IPS-NIHi7 (cell line): Measurements from ENCODE around the gene CILP.
"Not testable (repeated sequence)": the region's sequence is repeated elsewhere in the genome, so short reads cannot be mapped to it uniquely, and the experiment has no call there.

ENCODE experiments used
- DNase-seq: peaks from one replicate; pipeline ENCODE4 v3.0.0; 2012; ENCODE audit warnings: mixed read lengths; ENCODE audit errors: extremely low spot score

CILP gene, protein sequence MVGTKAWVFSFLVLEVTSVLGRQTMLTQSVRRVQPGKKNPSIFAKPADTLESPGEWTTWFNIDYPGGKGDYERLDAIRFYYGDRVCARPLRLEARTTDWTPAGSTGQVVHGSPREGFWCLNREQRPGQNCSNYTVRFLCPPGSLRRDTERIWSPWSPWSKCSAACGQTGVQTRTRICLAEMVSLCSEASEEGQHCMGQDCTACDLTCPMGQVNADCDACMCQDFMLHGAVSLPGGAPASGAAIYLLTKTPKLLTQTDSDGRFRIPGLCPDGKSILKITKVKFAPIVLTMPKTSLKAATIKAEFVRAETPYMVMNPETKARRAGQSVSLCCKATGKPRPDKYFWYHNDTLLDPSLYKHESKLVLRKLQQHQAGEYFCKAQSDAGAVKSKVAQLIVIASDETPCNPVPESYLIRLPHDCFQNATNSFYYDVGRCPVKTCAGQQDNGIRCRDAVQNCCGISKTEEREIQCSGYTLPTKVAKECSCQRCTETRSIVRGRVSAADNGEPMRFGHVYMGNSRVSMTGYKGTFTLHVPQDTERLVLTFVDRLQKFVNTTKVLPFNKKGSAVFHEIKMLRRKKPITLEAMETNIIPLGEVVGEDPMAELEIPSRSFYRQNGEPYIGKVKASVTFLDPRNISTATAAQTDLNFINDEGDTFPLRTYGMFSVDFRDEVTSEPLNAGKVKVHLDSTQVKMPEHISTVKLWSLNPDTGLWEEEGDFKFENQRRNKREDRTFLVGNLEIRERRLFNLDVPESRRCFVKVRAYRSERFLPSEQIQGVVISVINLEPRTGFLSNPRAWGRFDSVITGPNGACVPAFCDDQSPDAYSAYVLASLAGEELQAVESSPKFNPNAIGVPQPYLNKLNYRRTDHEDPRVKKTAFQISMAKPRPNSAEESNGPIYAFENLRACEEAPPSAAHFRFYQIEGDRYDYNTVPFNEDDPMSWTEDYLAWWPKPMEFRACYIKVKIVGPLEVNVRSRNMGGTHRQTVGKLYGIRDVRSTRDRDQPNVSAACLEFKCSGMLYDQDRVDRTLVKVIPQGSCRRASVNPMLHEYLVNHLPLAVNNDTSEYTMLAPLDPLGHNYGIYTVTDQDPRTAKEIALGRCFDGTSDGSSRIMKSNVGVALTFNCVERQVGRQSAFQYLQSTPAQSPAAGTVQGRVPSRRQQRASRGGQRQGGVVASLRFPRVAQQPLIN

DNA sequence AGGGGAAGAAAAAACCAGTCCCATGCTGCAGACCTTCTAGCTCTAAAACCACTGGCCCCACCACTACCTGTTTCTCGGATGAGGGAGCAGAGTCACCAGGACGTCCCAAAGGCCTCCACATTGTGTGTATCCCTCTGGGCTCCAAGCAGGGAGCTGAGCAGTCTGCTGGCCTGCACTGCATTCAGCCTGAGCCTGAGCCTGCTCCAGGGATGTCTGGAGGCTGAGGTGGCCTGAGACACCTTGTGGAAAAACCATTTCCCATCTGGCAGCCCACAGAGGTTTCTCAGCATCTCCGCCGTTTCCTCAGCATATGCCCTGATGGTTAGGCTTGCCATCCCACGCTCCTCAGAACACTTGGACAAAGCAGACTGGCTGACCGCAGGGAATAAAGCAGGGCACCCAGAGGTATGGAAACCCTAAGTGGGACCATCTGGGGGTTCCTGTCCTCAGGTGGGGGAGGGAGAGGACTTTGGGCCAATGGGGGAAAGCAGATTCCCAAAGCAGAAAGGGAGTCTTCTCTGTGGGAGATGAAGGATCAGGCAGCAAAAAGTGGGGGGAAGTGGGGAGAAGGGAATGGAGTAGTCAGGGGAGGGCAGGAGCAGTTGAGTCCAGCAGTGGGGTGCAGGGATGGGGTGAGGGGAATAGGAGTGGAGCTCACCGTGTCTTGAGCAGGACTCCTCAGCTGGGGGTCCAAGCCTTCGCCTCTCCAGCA, at the start of gene CILP:
Gene CILP, minus strand, starts transcription at position 704 of the 712 bp plus-strand sequence. CDS start 1,718 bp downstream, outside the sequence.
- DNase-seq = no peak

DNA sequence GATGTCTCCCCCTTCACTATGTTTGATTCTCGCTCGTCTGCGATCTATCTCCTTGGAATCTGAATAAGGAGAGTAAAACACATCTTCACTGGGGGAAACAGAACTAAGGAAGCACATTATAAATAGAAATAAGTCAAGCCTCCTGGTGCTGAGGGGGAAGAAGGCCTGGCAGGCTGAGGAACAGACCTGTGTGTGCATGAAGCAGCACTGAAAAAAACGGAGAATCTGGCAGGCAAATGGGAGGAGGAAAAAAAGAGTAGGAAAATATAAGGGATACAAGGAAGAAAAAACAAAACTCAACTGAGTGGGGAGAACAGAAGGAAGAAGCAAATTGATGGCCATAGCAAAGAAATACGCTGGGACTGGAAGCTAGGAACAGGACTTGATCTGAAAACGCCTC, 49.7 kb upstream of the CILP start:
- no peak for DNase-seq

DNA sequence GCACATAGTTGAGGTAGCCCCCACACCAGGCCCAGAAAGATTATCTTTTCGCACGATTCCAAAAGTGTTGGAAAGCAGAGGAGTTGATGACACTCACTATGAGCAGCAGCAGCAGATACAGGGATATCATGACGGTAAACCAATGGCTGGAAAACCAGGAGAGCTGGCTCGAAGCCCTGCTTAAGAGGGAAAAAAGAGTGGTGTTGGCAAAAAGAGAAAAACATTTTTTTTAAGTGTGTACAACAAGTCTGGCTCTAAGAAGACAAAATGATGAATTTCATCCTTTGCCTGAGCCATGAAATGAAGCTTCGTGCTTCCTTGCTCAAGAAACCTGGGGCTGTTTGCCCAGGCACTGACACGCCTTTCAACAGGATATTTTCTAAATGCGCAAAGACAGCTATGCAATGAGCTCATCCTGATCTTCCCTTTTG, 48.1 kb upstream of the CILP start:
- no peak for DNase-seq

DNA sequence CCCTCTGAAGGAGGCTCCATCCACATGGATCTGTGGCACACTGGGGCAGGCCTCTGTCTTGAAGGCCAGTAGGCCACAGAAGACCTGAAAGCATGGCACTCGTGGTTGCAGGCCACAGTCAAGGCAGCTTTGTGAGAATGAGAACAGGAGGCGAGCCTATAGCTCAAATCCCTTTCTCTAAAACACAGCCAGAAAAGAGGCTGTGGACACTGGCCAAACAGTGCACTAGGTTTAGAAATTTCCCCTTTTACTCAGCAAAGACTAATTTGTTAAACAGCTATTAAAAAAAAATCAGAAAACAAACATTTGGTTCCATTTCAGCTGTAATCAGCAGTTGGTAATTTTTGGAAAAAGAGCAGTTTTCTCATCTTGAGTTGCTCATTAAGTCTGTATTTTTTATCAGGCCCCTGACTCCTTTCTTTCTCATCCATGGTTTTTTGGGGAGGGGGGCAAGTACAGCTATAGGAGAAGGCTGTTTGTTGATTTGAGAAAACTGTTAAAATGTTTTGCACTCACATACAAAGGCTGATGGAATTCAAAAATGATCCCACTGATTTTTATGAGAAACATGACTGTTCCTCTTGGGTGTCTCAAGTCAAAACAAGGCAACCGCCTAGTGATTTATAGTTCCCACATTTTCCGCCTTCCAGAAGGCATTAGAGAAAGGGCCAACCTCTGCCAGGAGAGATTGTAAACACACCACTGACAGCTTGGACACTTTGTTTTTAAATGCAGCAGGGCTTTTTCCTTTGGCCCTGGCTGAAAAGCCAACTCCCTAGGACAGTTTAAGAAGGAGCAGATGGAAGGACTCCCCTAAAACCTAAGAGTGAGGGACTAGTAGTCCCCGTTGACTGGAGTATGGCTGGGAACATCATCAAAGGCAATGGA, 47.3 kb upstream of the CILP start:
- no peak for DNase-seq

DNA sequence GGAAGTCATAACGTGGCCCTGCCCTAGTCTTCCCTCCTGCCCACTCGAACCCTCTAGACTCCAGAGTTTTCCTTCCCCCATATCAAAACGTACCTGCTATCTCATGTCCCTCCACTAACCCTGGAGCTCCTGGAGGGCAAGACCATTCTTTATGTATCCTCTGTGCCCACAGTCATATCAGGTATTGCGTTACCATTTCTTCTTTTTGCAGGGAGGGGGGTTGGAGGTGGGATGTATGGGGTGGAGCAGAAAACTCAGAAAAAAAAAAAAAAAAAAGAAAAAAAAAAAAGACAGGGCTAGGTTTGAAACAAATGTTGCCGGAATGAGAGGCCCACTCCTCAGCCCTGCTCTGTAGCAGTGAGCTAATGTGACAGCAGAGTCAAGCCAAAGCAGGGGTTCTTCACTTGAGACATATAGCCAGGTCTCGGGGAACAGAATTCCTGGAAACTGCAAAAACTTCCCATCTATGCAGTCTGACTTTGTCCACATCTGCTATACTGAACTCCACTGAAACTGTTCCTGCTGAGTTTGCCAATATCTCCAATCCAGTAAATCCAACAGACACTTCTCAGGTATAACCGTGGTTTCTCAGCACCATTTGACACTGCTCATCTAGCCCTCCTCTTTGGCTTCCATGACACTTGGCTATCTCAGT, 44.3 kb upstream of the CILP start:
- no peak for DNase-seq

DNA sequence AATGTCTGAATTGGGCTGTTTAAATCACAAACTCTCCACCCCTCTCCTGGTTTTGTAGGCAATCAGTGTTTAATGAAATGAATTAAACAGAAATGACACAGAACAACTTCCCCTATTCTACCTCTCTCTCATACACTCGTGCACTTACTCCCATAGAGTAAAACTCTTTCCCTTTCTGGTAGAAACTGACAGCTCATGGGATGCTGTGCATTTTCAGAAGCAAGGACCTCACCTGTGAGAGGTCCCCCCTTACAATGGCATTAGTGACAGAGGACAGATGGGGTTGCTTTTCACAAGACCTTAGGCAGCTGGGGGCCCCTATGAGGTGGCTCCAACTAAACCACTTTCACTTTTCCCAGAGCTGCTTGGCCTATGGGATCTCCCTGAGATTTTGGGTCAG, 43.5 kb upstream of the CILP start:
- no peak for DNase-seq

DNA sequence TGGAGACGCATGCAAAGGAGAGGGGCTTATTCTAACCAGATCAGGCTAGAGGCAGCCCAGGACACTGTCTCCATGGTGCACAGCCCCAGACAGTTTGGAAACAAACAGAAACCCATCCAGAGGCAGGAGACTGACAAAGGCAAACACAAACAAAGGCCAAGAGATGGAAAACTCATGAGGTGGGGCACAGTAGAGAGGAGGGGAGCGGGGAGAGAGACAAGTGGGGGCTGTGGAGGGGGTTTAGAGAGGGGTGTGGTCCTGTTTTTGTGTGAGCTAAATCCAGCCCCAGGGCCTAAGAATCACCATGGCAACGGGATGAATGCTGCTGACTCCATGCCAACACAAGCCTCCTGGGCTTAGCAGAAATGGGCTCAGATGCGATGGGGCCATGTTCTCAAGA, 43.1 kb upstream of the CILP start:
- DNase-seq = no peak

DNA sequence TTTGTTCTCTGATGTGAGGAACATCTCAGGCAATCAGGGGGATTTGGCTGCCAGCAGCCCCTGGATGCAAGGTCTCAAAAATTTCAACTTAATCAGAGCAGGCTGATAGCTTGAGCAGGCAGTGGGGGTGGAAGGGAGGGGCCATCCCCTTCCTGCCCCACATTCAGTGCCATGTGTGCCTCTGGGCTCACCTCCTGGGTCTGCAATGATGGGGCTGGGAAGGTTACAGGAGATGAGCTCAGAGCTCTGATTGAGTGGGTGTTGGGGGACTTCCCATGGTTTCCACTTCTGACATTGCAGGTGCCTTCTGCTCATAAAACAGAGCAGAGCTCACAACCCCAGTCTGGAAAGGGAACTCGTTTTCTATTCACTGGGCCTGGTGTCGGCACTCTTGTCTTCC, 38.4 kb upstream of the CILP start:
- no peak for DNase-seq

DNA sequence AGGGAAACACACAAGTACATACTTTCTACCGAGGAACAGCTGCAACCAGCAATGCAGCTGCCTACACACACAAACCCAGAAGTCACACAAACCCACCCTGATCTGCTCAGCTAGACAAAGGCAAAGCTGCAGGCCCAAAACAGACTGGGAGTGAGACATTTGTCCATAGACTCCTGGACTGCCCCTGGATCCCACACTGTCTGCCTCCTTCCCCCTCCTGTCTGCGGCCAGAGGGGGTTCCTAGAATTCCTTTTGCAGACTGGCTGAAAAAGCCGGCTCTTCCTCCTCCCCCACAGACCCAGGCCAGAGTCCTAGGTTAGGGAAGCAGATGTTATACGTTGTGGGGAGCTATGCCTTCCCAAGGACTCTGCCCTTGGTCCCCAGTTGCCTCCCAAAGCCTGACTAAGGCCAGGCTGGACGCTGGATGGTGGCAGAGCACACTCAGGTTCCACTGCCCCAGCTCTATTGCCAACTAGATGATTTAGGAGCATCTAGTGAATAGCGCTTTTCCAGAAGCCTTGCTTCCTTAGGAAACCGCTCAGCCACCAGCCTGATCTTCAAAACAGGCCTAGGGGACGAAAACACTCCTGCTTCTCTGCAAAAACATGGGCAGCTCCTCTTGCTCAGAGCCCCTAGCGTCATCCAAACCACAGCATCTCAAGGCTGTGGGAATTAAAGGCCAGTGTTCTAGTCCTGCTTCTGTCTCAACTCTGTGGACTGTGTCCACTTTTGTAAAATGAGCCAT, 37.4 kb upstream of the CILP start:
- no peak for DNase-seq

DNA sequence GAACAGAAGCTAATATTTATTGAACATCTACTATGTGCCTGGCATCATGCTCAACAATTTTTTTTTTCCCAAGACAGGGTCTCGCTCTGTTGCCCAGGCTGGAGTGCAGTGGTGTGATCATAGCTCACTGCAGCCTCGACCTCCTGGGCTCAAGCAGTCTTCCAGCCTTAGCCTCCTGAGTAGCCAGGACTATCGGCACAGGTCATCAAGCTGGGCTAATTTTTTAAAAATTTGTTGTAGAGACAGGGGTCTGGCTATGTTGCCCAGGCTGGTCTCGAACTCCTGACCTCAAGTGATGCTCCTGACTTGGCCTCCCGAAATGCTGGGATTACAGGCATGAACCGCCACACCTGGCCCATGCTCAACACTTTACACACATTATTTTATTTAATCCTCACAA, 35.7 kb upstream of the CILP start:
- DNase-seq = no peak

DNA sequence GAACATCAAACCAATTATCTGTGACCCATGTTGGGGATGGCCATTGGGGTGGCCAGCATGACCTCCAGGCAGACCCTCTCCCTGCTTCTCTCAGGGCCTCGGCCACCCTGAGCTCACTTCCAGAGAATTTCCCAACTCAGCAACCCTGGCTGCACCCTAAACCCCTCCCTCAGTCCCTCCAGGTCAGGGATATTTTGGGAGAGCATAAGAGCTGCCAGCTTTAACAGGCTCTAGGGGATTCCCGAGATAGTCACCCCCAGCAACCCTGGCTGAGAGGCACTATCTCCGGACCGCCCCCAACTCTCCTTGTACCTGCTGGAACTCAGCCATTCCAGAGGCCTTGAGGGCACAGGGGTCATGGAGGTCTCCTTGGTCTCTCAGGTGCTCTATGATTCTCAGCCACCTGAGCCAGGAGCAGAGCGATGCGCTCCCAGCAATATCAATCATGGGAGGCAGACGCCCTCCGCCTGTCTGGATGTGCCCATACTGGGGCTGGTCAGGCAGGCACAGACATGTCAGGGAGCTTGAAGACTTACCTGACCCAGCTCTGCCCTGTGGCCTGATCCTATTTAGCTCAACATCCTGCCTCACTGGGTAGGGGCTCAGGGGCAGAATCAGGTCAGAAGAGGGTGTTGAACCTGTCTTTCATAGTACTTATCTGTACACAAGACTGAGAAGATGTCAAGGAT, 34.9 kb upstream of the CILP start:
- DNase-seq = no peak

DNA sequence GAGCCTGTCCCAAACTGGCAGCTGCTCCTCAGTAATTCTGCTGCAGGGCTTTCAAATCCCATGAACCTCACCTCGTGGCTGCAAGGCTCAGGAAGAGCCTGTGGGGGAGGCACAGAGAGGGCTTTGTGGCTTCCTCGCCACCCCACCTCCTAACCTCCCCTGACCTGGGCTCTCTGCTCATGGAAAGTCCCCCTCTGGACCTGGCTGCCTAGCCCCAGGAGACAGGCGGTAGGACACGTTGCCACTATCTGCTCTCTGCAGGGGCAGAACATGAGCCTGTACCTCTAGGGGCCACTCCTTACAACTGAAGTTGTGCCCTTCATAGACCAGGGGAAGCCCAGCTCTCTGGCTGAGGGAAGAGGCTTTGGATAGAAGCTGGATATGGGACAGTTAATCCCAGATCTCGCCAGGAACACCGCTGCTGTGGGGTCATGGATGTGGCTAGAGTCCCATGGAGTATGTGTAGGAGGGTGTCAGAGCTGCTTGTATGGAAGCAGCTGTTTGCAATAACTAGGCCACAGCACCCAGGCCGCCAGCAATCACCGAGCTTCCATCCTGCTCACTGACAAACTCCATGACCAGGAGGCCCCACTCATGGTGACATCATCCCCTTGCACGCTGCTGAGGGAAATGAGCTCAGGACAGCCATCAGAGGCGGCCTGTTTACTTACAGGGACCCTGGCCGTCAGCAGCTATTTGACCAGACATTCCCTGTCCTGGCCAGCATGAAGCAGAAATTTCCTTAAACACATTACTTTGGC, 34.0 kb upstream of the CILP start:
- no peak for DNase-seq

DNA sequence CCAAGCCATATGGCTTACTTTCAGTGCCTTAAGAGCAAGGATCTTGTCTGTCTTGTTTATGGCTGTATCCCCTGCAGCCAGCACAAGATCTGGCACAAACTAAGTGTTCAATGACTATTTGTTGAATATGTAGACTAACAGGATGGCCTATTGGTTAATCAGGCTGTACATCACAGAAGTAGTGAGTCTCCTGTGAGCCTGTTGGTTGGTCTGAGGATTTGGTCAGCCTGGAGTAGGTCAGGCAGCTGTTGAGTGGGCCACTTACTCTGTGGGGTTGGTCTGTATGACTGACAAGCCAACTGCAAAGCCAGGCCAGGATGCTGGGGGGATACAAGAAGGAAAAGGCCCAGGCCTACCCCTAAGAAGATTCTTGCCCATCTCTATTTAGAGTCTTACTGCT, 33.4 kb upstream of the CILP start:
- DNase-seq = no peak

DNA sequence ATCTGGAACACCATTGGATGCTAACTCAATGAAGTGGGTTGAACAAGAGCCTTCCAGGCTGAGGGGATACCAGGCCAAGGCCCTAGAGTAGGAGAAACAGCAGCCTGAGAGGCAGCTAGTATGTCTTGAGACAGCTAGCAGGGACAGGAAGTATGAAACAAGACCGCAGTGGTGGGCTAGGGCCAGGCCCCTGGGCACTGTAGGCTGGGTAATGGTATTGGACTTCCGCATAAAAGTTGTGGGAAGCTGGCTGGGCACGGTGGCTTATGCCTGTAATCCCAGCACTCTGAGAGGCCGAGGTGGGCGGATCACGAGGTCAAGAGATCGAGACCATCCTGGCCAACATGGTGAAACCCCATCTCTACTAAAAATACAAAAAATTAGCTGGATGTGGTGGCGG, 25.2 kb upstream of the CILP start:
- DNase-seq = not testable (repeated sequence)

DNA sequence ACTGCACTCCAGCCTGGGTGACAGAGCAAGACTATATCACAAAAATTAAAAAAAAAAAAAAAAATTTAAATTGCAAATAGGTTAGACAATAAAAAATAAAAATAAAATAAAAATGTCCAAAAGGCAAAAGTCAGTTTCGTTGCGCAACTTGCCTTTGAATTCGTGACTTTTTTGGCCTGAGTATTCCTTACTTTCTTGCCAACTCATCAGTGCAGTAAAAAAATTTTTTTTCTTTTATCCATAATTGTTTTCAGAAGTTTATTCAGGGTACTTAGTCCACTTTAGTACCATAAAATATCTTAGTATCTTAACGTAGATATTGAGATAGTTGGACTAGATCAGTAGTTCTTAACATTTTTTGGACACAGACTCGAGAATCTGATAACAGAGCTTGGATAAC, 22.4 kb upstream of the CILP start:
- DNase-seq = no peak

DNA sequence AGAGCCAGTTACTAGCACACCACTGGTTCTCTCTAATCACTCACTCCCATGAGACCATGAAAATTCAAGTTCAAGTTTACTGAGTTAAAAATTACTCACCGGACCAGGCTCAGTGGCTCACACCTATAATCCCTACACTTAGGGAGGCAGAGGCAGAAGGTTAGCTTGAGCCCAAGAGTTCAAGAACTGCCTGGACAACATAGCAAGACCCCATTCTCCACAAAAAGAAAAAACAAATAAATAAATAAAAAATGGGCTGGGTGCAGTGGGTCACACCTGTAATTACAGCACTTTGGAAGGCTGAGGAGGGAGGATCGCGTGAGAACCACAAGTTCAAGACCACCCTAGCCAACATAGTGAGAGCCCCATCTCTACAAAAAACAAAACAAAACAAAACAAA, 21.2 kb upstream of the CILP start:
- DNase-seq = no peak

DNA sequence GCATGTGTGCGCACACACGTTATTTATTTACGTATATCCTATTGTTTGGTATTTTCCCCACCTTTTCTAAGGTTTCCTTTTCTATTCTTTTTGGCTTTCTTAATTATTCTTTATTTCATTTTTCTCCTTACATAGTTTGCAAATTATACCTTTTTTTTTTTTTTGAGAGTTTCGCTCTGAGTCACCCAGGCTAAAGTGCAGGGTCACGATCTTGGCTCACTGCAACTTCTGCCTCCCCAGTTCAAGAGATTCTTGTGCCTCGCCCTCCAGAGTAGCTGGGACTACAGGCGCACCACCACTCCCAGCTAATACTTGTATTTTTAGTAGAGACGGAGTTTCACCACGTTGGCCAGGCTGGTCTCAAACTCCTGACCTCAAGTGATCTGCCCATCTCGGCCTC, 20.0 kb upstream of the CILP start:
- no peak for DNase-seq

DNA sequence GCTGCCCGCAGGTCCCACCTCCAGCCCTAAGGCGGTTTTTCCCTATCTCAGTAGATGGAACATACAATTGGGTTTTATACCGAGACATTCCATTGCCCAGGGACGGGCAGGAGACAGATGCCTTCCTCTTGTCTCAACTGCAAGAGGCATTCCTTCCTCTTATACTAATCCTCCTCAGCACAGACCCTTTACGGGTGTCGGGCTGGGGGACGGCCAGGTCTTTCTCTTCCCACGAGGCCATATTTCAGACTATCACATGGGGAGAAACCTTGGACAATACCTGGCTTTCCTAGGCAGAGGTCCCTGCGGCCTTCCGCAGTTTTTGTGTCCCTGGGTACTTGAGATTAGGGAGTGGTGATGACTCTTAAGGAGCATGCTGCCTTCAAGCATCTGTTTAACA, 15.6 kb upstream of the CILP start:
- not testable (repeated sequence) for DNase-seq
